Activated CD8-positive, alpha-beta T cell treated with anti-CD3 and anti-CD28 coated beads for 36 hours (primary cell): ENCODE measurements around the gene PLAU. TPM values are rescaled to one million over a fixed set of nuclear protein-coding genes. Genes with fewer than 3 reads are reported as not detected.

Experiments used
- ATAC-seq: fragments of 200-7000 bp; cut with Tn5 transposase; one replicate; pipeline ENCODE4 v1.10.0; 2021; ENCODE audit warnings: mild to moderate bottlenecking, moderate library complexity
- CTCF ChIA-PET: fragments of 350-600 bp; sonication (Branson Sonifier 250); formaldehyde crosslinking; loops from one replicate; lab custom pipeline; 2021; ENCODE audit warnings: antibody characterized with exemption; lab: Charles Lee
- POLR2A ChIA-PET: fragments of 350-600 bp; sonication (Branson Sonifier 250); formaldehyde crosslinking; loops from one replicate; lab custom pipeline; 2021; ENCODE audit warnings: antibody characterized with exemption; lab: Charles Lee
- DNase-seq: peaks from one replicate; pipeline ENCODE4 v3.0.0-alpha.2; 2020
- H3K27ac Mint-ChIP-seq: one replicate; pipeline ENCODE4 v1.8.0; 2021; ENCODE audit warnings: mild to moderate bottlenecking, mixed read lengths
- H3K27me3 Mint-ChIP-seq: one replicate; pipeline ENCODE4 v1.8.0; 2021; ENCODE audit warnings: mixed read lengths
- H3K36me3 Mint-ChIP-seq: one replicate; pipeline ENCODE4 v1.8.0; 2021; ENCODE audit warnings: low read depth, mixed read lengths
- H3K4me1 Mint-ChIP-seq: one replicate; pipeline ENCODE4 v1.8.0; 2021; ENCODE audit warnings: low read depth, mixed read lengths
- H3K4me3 Mint-ChIP-seq: one replicate; pipeline ENCODE4 v1.8.0; 2021; ENCODE audit warnings: mild to moderate bottlenecking, moderate library complexity, mixed read lengths
- H3K9me3 Mint-ChIP-seq: one replicate; pipeline ENCODE4 v1.8.0; 2021; ENCODE audit warnings: mixed read lengths
- intact Hi-C: fragments of 100-400 bp; cut with micrococcal nuclease; formaldehyde crosslinking; loops from one replicate; pipeline ENCODE4 v1.10.0; 2022
- total RNA-seq, 2 experiments: library from RNA; stranded (reverse); gene quantifications; one replicate each; pipeline ENCODE4 v1.2.3, GENCODE V29; 2021
- TF ChIP-seq, protein P1 (sequence below): fragments of 200-600 bp; IDR thresholded peaks from one replicate; pipeline ENCODE4 v1.8.0; 2022; ENCODE audit warnings: antibody characterized with exemption, mild to moderate bottlenecking

The PLAU gene
- total RNA-seq, 2 experiments from 2014 or later, result 0.41 to 0.47 TPM

DNA sequence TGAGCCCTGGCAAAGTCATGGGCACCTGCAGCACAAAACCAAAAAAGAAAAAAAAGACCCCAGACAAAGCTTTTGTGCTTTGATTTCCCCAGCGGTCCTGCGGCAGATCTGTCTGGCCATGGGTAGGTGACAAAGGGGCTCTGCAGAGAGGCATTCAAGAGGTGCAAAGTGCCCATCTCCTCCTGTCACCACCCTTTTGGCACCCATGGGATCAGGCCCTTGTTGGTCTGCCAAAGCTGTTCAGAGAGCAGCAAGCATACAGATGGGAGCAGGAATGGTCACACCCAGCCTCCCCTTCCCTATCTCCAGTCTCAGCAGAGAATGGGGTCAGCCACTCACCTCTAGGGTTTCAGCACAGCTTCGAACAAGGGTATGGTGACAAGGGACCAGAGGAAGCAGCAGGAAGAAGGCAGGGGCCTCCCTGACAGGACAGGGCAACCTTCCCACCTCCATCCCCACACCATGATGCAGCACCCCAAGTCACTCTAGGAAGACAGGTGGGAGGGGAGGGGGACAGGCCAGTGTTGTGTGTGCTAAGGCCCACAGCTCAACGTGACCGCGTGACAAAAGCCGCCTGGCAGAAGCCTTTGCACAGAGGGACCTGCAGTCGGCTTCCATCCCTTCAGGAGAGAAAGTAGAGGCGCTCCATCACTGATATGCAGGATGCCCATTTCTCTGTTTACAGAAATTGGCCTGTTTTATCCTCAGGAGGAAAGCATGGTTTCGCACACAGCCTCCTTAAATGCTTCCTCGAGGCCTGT is 42.9 kb upstream of the PLAU start:
- ATAC-seq, result no peak
- ChIA-PET CTCF (interaction anchor here (0.5 to 1.6 kb wide), 4 partner anchors 12 to 274 kb away, joined by 3 to 11 read pairs (median 5); no protein-coding TSS in a partner anchor), POLR2A (interaction anchor here (1.7 to 2.0 kb wide), 2 partner anchors 9 to 16 kb away, joined by 4 to 5 read pairs; no protein-coding TSS in a partner anchor)
- no peak for DNase-seq
- TF ChIP-seq, protein P1, sequence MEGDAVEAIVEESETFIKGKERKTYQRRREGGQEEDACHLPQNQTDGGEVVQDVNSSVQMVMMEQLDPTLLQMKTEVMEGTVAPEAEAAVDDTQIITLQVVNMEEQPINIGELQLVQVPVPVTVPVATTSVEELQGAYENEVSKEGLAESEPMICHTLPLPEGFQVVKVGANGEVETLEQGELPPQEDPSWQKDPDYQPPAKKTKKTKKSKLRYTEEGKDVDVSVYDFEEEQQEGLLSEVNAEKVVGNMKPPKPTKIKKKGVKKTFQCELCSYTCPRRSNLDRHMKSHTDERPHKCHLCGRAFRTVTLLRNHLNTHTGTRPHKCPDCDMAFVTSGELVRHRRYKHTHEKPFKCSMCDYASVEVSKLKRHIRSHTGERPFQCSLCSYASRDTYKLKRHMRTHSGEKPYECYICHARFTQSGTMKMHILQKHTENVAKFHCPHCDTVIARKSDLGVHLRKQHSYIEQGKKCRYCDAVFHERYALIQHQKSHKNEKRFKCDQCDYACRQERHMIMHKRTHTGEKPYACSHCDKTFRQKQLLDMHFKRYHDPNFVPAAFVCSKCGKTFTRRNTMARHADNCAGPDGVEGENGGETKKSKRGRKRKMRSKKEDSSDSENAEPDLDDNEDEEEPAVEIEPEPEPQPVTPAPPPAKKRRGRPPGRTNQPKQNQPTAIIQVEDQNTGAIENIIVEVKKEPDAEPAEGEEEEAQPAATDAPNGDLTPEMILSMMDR, result no peak
- H3K36me3 Mint-ChIP-seq, result peaks cover 26% of the 10 kb centered on the region
- peaks cover 82% of the 10 kb centered on the region for H3K4me1 Mint-ChIP-seq
- H3K27ac Mint-ChIP-seq, result peak overlapping the region; percentile 99
- H3K27me3 Mint-ChIP-seq, result no peaks in the 10 kb centered on the region
- intact Hi-C loops, result no loop called here
- no peak overlapping the region for H3K4me3 Mint-ChIP-seq
- no peaks in the 10 kb centered on the region for H3K9me3 Mint-ChIP-seq

DNA sequence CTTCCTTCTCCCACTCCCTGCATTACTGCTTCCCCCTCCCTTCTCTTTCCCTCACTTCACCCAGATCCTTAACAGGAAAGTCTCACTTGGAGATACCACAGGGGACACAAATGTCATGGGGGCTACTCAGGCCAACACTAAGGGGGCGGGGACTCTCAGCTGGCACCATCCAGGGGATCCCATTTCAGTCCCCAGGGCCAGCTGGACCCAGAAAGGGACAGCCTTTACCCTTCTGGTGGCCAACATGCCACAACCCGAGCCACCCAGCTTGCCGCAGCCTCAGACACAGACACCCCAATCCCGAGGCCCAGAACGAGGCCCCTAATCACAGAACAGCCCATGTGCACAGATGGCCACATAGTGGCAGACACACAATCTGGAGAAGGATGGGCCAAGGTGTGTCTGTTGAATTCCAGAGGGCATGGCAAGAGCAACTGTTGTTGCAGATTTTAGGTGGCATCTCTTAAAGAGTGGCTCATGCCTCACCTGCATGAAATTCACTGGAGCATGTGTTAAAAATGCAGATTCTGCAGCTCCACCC is 42.2 kb upstream of the PLAU start:
- Mint-ChIP-seq H3K4me1 (peaks cover 79% of the 10 kb centered on the region), H3K36me3 (peaks cover 21% of the 10 kb centered on the region), H3K4me3 (no peak overlapping the region), H3K27me3 (no peaks in the 10 kb centered on the region), H3K9me3 (no peaks in the 10 kb centered on the region), H3K27ac (peak overlapping the region; percentile 33)
- ChIA-PET CTCF (interaction anchor here (0.5 to 1.4 kb wide), 3 partner anchors 11 to 274 kb away, joined by 4 to 10 read pairs (median 6); no protein-coding TSS in a partner anchor), POLR2A (interaction anchor here (0.6 to 2.0 kb wide), 3 partner anchors 10 to 1341 kb away, joined by 3 to 5 read pairs (median 4); no protein-coding TSS in a partner anchor)
- ATAC-seq, result no peak
- intact Hi-C loops, result no loop called here
- no peak for DNase-seq
- TF ChIP-seq, protein P1, result no peak

- peaks cover 11% of the 10 kb centered on the region for H3K36me3 Mint-ChIP-seq
Observed at GRCh38 chr10:73871295-73872189, 39.4 kb upstream of the PLAU start.

DNA sequence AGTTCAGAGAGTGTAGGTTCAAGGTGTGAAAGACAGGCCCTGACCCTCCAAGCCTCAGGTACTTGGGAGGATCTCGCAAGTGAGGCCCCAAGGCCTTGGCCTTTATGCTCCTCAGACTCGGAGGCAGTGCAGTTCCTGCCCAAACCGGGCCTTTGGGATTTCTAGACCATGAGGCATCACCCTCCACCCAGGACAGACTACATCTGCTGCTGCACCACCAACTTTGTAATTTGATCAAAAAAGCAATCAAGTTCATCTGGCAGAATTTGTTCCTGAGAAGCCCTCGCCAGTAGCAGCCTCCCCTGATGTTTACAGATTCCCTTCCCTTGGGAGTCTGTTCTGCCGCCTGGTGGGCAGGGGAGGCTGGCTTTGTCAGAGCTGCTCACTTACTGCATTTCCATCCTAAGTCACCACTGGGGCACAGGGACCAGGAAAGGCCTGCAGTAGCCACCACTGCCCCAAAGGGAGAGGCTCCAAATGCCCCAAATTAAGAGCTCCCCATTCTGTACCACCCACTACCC is 38.7 kb upstream of the PLAU start:
- H3K4me1 Mint-ChIP-seq, result peaks cover 67% of the 10 kb centered on the region
- ChIA-PET POLR2A (interaction anchor here (0.8 to 1.0 kb wide), 2 partner anchors 12 to 26 kb away, joined by 3 read pairs; no protein-coding TSS in a partner anchor), CTCF (interaction anchor here (0.7 to 1.3 kb wide), 3 partner anchors 9 to 24 kb away, joined by 3 to 5 read pairs (median 4); no protein-coding TSS in a partner anchor)
- peaks cover 11% of the 10 kb centered on the region for H3K36me3 Mint-ChIP-seq
- intact Hi-C loops, result no loop called here
- no peaks in the 10 kb centered on the region for H3K9me3 Mint-ChIP-seq
- no peaks in the 10 kb centered on the region for H3K27me3 Mint-ChIP-seq
- TF ChIP-seq, protein P1, result no peak
- no peak for ATAC-seq
- DNase-seq, result no peak
- H3K27ac Mint-ChIP-seq, result peak overlapping the region; percentile 68
- peak overlapping the region; percentile 76 for H3K4me3 Mint-ChIP-seq

More at GRCh38 chr10:73871295-73872189, 39.4 kb upstream of the PLAU start:
- POLR2A ChIA-PET, result interaction anchor here (1.0 kb wide), 1 partner anchor 25 kb away, joined by 3 read pairs; no protein-coding TSS in a partner anchor
- intact Hi-C loops, result no loop called here
- ATAC-seq (no peak), DNase-seq (no peak)
- CTCF ChIA-PET, result interaction anchor here (1.1 to 1.3 kb wide), 2 partner anchors 22 to 23 kb away, joined by 4 to 5 read pairs; no protein-coding TSS in a partner anchor
- H3K27ac Mint-ChIP-seq, result peak overlapping the region; percentile 61
- H3K4me3 Mint-ChIP-seq, result peak overlapping the region; percentile 76
- H3K27me3 Mint-ChIP-seq, result no peaks in the 10 kb centered on the region
- TF ChIP-seq, protein P1, result no peak
- H3K9me3 Mint-ChIP-seq, result no peaks in the 10 kb centered on the region
- peaks cover 67% of the 10 kb centered on the region for H3K4me1 Mint-ChIP-seq
